NCI-H82 treated with DMSO at 0.1 percent for 48 hours (cell line): ENCODE measurements around the gene MYDGF.
"Not testable (repeated sequence)": the region's sequence is repeated elsewhere in the genome, so short reads cannot be mapped to it uniquely, and the experiment has no call there.

Experiments used
- DNase-seq: peaks from one replicate; lab custom pipeline; 2025; ENCODE audit not compliant: unreplicated experiment; lab: John Stamatoyannopoulos, UW

The MYDGF gene

GRCh38 chr19:4700693-4700970 lies 30.5 kb upstream of the MYDGF start:
- DNase-seq: no peak

DNA sequence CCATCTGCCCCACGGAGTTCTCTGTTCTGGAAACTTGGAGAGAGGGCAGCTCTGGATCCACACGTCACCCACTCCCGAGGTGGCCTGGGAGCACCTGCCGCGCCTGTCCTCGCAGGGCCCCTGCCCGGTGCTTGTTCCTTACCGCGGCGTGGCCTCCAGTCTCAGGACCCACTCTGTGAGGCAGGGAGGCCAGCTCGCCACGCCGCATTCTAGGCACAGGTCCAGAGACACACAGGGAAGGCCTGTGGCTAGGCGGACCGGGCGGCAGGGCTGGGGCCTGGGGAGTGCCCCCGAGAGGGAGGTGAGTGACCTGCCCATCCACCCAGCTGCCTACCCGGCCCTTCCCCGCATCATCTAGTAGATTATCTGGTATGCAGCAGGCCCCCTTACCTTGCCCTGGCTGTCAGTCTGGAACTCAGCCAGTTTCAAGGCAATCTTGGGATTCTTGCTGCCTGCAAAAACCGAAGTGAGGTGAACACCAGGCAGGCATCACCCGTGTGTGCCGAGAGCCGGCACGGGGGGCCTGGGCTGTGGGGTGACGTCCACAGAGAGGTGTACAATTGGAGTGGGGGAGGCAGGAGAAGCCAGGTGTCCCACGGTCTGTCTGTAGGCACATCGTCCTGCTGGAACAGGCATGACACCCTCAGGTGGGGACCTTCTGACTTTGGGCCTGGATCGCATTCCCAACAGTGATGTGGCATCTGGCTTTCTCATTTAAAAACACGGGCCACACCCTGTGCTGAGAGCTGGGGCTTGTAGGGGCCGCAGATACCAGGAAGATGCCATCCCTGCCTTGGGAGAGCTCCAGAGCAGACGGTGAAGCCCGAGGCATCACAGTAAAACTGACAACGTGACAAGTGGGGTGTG lies 29.9 kb upstream of the MYDGF start:
- DNase-seq: no peak

GRCh38 chr19:4697304-4697703 lies 27.2 kb upstream of the MYDGF start:
- DNase-seq: no peak

- DNase-seq: no peak
These were observed 25.1 kb upstream of the MYDGF start for GRCh38 chr19:4695224-4695731.

DNA sequence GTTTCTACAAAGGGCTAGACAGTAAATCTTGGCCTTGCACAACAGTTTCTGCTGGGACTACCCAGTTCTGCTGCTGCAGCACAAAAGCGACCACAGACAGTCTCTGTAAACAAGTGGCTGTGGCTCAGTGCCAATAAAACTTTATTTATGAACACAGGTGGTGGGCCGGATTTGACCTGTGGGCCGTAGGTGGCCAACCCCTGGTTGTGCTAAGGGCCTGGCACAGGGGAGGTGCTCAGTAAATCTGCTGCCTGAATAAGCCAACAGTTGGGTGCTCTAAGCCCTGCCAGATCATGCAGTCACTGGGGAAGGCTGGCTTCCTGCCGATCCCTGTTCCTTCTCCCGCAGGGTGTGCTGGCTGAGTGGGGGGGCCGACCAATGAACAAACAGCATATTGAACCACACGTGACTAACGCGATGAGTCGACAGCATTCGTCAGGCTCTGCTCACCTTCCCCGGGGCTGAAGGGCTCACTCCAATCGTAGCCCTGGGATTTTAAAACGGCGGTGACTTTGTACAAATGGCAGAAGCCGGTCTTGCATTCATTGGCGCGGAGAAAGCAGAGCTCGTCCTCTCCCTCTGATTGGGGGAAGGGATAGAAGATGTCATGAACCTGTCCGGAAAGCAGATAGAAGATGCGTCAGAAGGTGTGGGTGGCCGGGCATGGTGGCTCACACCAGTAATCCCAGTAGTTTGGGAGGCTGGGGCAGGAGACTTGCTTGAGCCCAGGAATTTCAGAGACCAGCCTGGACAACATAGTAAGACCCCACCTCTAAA lies 24.3 kb upstream of the MYDGF start:
- DNase-seq: no peak

- DNase-seq: no peak
These were observed 23.5 kb upstream of the MYDGF start for GRCh38 chr19:4693471-4694121.

DNA sequence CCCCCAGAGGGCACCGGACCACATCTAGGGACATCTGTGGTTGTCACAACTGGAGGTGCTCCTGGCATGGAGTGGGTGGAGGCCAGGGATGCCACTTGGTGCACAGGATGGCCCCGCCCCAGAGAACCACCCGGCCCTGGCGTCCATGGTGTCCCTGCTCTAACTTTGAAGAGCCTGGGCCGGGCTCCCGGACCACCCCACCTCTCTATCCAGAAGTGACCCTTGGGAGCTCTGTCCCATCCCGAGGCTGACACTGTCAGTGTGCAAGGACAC lies 22.9 kb upstream of the MYDGF start:
- no peak for DNase-seq

GRCh38 chr19:4692251-4693077 lies 22.3 kb upstream of the MYDGF start:
- no peak for DNase-seq

DNA sequence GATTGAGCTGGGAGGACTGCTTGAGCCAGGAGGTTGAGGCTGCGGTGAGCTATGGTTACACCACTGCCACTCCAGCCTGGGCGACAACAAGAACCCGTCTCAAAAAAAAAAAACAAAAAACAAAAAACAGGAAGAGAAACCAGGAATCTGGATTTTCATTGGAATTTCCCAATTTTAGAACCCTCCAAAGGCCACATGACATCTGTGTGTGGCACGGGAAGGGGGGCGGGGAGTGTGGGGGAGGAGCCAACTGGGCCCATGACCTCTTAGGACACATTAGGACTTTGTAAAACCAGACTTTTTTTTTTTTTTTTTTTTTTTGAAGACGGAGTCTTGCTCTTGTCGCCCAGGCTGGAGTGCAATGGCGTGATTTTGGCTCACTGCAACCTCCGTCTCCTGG lies 21.2 kb upstream of the MYDGF start:
- no peak for DNase-seq

DNA sequence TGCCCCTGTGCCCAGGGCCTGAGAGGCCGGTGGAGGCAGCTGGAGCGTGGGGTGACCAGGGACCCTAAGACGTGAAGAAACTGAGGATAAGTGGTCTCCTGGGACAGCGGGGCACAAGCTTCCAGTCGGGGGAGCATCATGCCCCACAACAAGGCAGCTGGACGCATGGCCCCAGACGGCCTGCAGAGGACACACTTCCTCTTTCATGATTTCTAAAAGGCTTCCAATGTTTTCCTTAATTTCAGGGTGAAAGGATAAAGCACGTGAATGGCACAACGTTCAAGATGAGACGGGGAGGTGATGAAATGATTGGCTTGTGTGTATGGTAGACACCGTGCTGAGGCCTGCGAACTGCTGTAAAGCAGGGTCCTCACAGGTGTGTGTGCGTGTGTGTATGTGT lies 20.2 kb upstream of the MYDGF start:
- DNase-seq: no peak

DNA sequence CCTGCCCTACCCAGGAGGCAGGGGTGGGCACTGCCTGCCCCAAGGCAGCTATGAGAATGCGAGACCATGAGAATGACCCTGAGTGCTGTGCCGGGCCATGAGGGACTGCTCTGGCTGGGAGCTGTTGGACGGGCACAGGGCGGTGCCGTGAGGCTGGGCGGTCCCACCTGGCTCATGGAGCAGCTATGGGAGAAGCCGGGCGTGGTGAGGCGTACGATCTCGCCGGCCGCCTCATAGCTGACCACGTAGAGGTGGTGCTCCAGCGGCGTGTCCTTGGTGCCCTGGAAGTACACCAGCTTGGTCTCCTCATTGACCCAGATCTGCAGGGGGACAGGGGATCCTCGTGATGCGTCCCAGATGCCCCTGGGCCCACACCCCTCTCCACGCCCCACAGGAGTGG lies 19.3 kb upstream of the MYDGF start:
- no peak for DNase-seq

GRCh38 chr19:4688587-4688986 lies 18.4 kb upstream of the MYDGF start:
- no peak for DNase-seq

DNA sequence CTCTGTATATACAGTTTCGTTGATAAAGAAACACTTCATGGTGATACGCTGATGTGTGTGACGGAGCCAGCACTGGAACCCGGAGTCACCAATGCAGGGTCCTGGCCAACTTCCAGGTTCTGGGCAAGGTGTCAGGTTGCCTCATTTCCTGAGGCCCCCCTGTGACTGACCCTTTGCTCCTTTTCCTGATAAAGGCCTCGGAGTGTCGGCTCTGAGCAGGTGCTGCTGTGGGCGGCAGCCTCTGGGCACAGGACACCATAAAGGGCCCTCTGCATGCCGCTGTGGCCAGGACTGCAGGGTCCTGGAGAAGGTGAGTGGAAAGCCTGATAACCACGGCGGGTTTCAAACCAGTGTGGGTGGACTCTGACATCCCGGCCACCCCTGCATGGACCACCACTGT lies 17.3 kb upstream of the MYDGF start:
- DNase-seq: no peak

GRCh38 chr19:4686700-4687099 lies 16.6 kb upstream of the MYDGF start:
- no peak for DNase-seq

DNA sequence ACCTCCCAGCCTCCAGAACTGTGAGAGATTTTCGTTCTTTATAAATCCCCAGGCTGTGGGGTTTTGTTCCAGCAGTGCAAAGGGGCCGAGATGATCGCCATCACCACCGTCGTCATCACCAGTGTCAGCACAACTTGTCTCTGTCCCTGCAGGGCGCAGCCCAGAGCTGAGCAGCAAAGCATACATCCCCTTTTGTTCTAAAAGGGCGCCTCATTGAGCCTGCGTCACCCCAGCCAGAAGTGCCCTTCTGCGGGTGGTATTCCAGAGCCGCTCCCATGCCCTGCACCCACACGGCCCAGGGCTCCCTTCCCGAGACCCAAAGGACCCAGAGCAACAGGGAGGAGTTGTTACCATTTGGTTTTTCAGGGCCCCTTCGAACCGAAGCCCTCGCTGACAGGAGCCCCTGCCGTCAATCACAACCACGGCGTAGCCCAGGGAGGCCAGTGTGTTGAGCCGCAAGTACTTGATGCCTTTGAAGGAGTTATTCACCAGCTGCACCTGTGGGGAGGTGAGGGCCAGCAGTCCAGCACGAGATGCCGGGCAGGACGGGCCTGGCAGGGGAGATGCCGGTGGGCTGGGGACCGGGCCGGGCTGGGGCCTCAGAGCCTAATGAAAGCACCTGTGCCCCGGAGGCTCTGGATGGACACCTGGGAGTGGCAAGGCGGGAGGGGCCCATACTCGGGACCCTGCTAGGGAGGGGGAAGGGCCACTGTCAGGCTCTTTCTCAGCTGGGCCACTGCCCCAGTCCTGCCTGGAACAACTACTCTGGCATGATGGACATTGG lies 14.4 kb upstream of the MYDGF start:
- no peak for DNase-seq

DNA sequence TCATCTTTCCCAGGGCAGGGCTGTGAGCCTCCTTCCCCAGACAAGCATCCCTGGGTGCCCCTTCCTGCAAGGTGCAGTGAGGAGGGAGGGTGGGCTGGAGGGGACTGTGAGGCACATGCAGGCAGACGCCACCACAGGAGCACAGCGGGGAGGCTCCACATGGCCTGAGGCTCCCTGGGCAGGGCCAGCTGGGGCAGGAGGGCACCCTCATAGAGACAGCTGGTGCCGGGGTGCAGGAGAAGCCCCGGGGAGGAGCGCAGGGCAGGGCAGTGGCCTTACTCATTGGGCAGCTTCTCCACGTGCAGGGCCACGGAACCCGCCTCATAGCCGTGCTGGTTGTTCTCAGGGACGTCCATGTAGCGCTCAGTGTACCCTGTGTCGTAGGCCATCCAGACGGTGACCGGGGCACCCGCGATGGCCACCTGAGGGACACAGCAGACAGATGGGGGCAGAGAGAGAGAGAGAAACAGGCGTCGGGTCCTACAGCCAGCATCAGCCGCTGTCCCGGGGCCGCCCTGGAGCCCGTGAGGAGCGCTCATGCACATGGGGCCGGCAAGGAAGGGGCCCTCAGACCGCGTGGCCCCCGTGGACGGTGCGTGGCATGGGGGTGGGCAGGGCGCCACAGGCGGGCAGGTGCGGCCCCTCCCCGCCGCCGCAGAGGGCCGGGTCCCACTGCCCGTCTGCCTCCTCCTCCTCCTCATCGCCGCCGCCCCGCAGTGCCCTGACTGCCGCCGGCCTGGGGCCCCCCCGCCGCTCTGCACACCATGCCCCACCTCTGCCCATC lies 12.5 kb upstream of the MYDGF start:
- no peak for DNase-seq

DNA sequence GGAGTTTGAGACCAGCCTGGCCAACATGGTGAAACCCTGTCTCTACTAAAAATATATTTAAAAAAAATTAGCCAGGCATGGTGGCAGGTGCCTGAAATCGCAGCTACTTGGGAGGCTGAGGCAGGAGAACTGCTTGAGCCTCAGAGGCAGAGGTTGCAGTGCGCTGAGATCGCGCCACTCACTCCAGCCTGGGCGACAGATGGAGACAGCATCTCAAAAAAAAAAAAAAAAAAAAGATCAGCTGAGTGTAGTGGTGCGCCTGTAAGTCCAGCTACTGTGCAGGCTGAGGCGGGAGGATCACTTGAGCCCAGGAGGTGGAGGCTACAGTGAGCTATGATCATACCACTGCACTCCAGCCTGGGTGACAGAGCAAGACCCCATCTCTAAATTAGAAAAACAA lies 9.9 kb upstream of the MYDGF start:
- not testable (repeated sequence) for DNase-seq

DNA sequence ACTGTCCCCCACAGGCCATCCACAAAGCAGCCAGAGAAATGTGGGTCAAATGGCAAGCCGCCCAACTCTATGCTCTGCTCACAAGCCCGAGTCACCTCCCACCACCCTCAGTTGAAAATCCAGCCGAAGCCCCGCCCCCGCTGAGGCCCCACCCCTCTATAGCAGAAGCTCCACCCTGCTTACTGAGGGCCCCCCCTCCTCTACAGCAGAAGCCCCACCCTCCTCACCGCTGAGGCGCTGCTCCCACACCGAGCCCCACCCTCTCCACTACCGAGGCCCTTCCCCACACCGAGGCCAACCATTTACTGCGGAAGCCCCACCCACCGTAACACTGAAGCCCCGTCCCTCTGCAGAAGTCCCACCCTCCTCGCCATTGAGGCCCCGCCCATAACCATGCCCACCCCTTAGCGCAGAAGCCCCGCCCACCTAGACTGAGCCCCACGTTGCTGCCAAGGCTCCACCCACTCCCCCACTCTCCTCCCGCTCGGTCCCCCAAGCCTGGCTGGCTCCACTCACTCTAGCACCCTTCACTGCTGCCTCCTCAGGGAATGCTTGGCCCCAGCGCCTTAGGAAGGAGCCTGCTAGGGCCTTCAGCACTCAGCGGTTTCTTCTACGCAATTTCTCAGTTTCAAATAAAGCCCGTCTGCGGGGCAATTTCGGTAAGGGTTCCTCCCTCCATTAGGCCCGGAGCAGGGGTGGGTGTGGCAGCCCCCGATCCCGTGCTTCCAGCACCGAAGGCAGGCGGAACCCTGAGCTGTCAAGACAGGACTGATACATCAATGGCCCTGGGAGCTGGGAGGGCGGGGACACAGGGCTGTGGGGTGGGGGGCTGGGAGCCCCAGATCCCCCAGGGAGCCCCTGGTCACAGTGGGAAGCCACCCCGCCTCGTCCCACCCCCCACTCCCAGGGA lies 9.0 kb upstream of the MYDGF start:
- no peak for DNase-seq
